HUES64 (cell line): Measurements from ENCODE around the gene ADAM12.

Source experiments
- H3K27ac ChIP-seq: 2 replicates; pipeline ENCODE4 v1.7.0; 2013; ENCODE audit warnings: low read depth, low read length, inconsistent platforms
- H3K27me3 ChIP-seq: 2 replicates; pipeline ENCODE4 v1.6.1; 2013; ENCODE audit warnings: mild to moderate bottlenecking, low read length; ENCODE audit not compliant: insufficient read depth
- H3K36me3 ChIP-seq: 2 replicates; pipeline ENCODE4 v1.6.1; 2013; ENCODE audit warnings: mild to moderate bottlenecking, low read length; ENCODE audit not compliant: insufficient read depth
- H3K4me1 ChIP-seq: 2 replicates; pipeline ENCODE4 v1.6.1; 2013; ENCODE audit warnings: mild to moderate bottlenecking, low read length, moderate library complexity; ENCODE audit not compliant: insufficient read depth
- H3K4me3 ChIP-seq: 2 replicates; pipeline ENCODE4 v1.5.1; 2013; ENCODE audit warnings: mild to moderate bottlenecking, low read length, moderate library complexity
- H3K9ac ChIP-seq: 2 replicates; pipeline ENCODE4 v1.6.1; 2013; ENCODE audit warnings: mild to moderate bottlenecking, low read depth, low read length
- H3K9me3 ChIP-seq: 2 replicates; pipeline ENCODE4 v1.6.1; 2013; ENCODE audit warnings: low read depth, low read length; ENCODE audit not compliant: insufficient read depth
- WGBS: fragments of 150-250, 120-280 bp; methylation state at CpG from one replicate; pipeline ENCODE4 v1.1.7; 2013; ENCODE audit warnings: missing lambda C conversion rate; 5-methylcytosine and 5-hydroxymethylcytosine counted together

ADAM12 gene

GRCh38 chr10:126104767-126105166 lies 283.5 kb downstream of the ADAM12 start:
- H3K27me3 ChIP-seq: no peaks in the 10 kb centered on the region
- H3K4me1 ChIP-seq: peaks cover 4% of the 10 kb centered on the region; the same call in 1 of the 2 replicates
- H3K36me3 ChIP-seq: no peaks in the 10 kb centered on the region
- H3K9me3 ChIP-seq: no peaks in the 10 kb centered on the region
- H3K4me3 ChIP-seq: no peak overlapping the region
- WGBS: 93% methylated on average over 8 of the region's 8 CpGs
- no peak overlapping the region for H3K9ac ChIP-seq
- no peak overlapping the region for H3K27ac ChIP-seq

- H3K27ac ChIP-seq: no peak overlapping the region
- H3K4me3 ChIP-seq: no peak overlapping the region
- peaks cover 4% of the 10 kb centered on the region; the same call in 1 of the 2 replicates for H3K4me1 ChIP-seq
- 97% methylated on average over 9 of the region's 9 CpGs for WGBS
- H3K27me3 ChIP-seq: no peaks in the 10 kb centered on the region
- H3K36me3 ChIP-seq: no peaks in the 10 kb centered on the region
- H3K9ac ChIP-seq: no peak overlapping the region
- H3K9me3 ChIP-seq: no peaks in the 10 kb centered on the region
Measured at GRCh38 chr10:126102636-126103035, 285.6 kb downstream of the ADAM12 start.

GRCh38 chr10:126101736-126102135 lies 286.5 kb downstream of the ADAM12 start:
- no peak overlapping the region for H3K27ac ChIP-seq

GRCh38 chr10:126101325-126101724 lies 287.0 kb downstream of the ADAM12 start:
- Histone ChIP-seq H3K36me3 (no peaks in the 10 kb centered on the region), H3K9ac (no peak overlapping the region), H3K9me3 (no peaks in the 10 kb centered on the region), H3K27me3 (no peaks in the 10 kb centered on the region), H3K4me3 (no peak overlapping the region), H3K4me1 (peaks cover 4% of the 10 kb centered on the region; the same call in 1 of the 2 replicates), H3K27ac (no peak overlapping the region)
- 95% methylated on average over 1 of the region's 1 CpG for WGBS

More at GRCh38 chr10:126101736-126102135, 286.5 kb downstream of the ADAM12 start:
- Histone ChIP-seq H3K4me3 (no peak overlapping the region), H3K9ac (no peak overlapping the region), H3K27me3 (no peaks in the 10 kb centered on the region), H3K36me3 (no peaks in the 10 kb centered on the region), H3K9me3 (no peaks in the 10 kb centered on the region), H3K4me1 (peaks cover 4% of the 10 kb centered on the region; the same call in 1 of the 2 replicates)
- 79% methylated on average over 4 of the region's 4 CpGs for WGBS

- Histone ChIP-seq H3K4me3 (no peak overlapping the region), H3K9me3 (no peaks in the 10 kb centered on the region), H3K27ac (no peak overlapping the region), H3K4me1 (peaks cover 4% of the 10 kb centered on the region; the same call in 1 of the 2 replicates), H3K36me3 (no peaks in the 10 kb centered on the region), H3K9ac (no peak overlapping the region), H3K27me3 (no peaks in the 10 kb centered on the region)
- 86% methylated on average over 2 of the region's 3 CpGs for WGBS
Measured at GRCh38 chr10:126099366-126099765, 288.9 kb downstream of the ADAM12 start.

GRCh38 chr10:126098226-126098581 lies 290.1 kb downstream of the ADAM12 start:
- no peak overlapping the region for H3K9ac ChIP-seq
- no peaks in the 10 kb centered on the region for H3K9me3 ChIP-seq
- no peak overlapping the region for H3K4me3 ChIP-seq
- WGBS: 100% methylated on average over 2 of the region's 3 CpGs
- no peaks in the 10 kb centered on the region for H3K27me3 ChIP-seq
- no peaks in the 10 kb centered on the region for H3K36me3 ChIP-seq
- H3K4me1 ChIP-seq: peaks cover 4% of the 10 kb centered on the region; the same call in 1 of the 2 replicates
- H3K27ac ChIP-seq: no peak overlapping the region

- no peak overlapping the region for H3K9ac ChIP-seq
- H3K4me1 ChIP-seq: peaks cover 4% of the 10 kb centered on the region; the same call in 1 of the 2 replicates
- H3K27me3 ChIP-seq: no peaks in the 10 kb centered on the region
- H3K27ac ChIP-seq: no peak overlapping the region
- no peaks in the 10 kb centered on the region for H3K9me3 ChIP-seq
- H3K36me3 ChIP-seq: no peaks in the 10 kb centered on the region
- 89% methylated on average over 6 of the region's 6 CpGs for WGBS
- H3K4me3 ChIP-seq: no peak overlapping the region
Measured at GRCh38 chr10:126097558-126098225, 290.6 kb downstream of the ADAM12 start.

- Histone ChIP-seq H3K9me3 (no peaks in the 10 kb centered on the region), H3K4me3 (no peak overlapping the region), H3K27me3 (no peaks in the 10 kb centered on the region), H3K27ac (no peak overlapping the region), H3K36me3 (no peaks in the 10 kb centered on the region), H3K9ac (no peak overlapping the region), H3K4me1 (no peaks in the 10 kb centered on the region)
- 92% methylated on average over 5 of the region's 5 CpGs for WGBS
Measured at GRCh38 chr10:126094537-126094936, 293.7 kb downstream of the ADAM12 start.

GRCh38 chr10:126092366-126093215 lies 295.7 kb downstream of the ADAM12 start:
- Histone ChIP-seq H3K9me3 (no peaks in the 10 kb centered on the region), H3K27ac (no peak overlapping the region), H3K9ac (no peak overlapping the region), H3K4me1 (no peaks in the 10 kb centered on the region), H3K36me3 (no peaks in the 10 kb centered on the region), H3K27me3 (no peaks in the 10 kb centered on the region), H3K4me3 (no peak overlapping the region)
- WGBS: 95% methylated on average over 7 of the region's 7 CpGs

- no peaks in the 10 kb centered on the region for H3K4me1 ChIP-seq
- no peak overlapping the region for H3K9ac ChIP-seq
- WGBS: over 99% methylated on average over 10 of the region's 10 CpGs
- H3K9me3 ChIP-seq: no peaks in the 10 kb centered on the region
- H3K36me3 ChIP-seq: no peaks in the 10 kb centered on the region
- H3K27ac ChIP-seq: no peak overlapping the region
- H3K27me3 ChIP-seq: no peaks in the 10 kb centered on the region
- H3K4me3 ChIP-seq: no peak overlapping the region
Measured at GRCh38 chr10:126090911-126091728, 297.2 kb downstream of the ADAM12 start.

- Histone ChIP-seq H3K27ac (no peak overlapping the region), H3K4me3 (no peak overlapping the region), H3K27me3 (no peaks in the 10 kb centered on the region), H3K36me3 (no peaks in the 10 kb centered on the region), H3K9me3 (no peaks in the 10 kb centered on the region), H3K4me1 (no peaks in the 10 kb centered on the region), H3K9ac (no peak overlapping the region)
- WGBS: 94% methylated on average over 1 of the region's 1 CpG
Measured at GRCh38 chr10:126090443-126090842, 297.8 kb downstream of the ADAM12 start.
